Endodermal cell (in vitro differentiated cells): ENCODE measurements around the gene FLYWCH1. TPM values are rescaled to one million over a fixed set of nuclear protein-coding genes. Genes with fewer than 3 reads are reported as not detected.

Experiments used
- DNase-seq: peaks from one replicate; pipeline ENCODE4 v3.0.0-alpha.2; 2017
- H3K27ac ChIP-seq: 2 replicates; pipeline ENCODE4 v1.5.1; 2013; ENCODE audit warnings: mild to moderate bottlenecking, low read depth, low read length, moderate library complexity
- H3K27me3 ChIP-seq: 2 replicates; pipeline ENCODE4 v1.6.1; 2013; ENCODE audit warnings: mild to moderate bottlenecking, low read length, moderate library complexity; ENCODE audit not compliant: insufficient read depth, control insufficient read depth, poor library complexity, severe bottlenecking
- H3K36me3 ChIP-seq: 2 replicates; pipeline ENCODE4 v1.7.0; 2013; ENCODE audit warnings: mild to moderate bottlenecking, low read length, moderate library complexity; ENCODE audit not compliant: control insufficient read depth, insufficient read depth
- H3K4me1 ChIP-seq: one replicate; pipeline ENCODE4 v1.7.0; 2013; ENCODE audit warnings: low read length; ENCODE audit not compliant: control insufficient read depth, insufficient read depth
- H3K4me3 ChIP-seq: 2 replicates; pipeline ENCODE4 v1.5.1; 2013; ENCODE audit warnings: mild to moderate bottlenecking, low read length, moderate library complexity
- H3K9ac ChIP-seq: 2 replicates; pipeline ENCODE4 v1.6.1; 2013; ENCODE audit warnings: mild to moderate bottlenecking, low read length, moderate library complexity; ENCODE audit not compliant: poor library complexity, severe bottlenecking; ENCODE audit errors: extremely low read depth
- H3K9me3 ChIP-seq: 2 replicates; pipeline ENCODE4 v1.6.1; 2013; ENCODE audit warnings: mild to moderate bottlenecking, low read length, moderate library complexity; ENCODE audit not compliant: control insufficient read depth
- H3K27ac Mint-ChIP-seq: 2 replicates; pipeline ENCODE4 v1.8.0; 2020; ENCODE audit warnings: mixed read lengths
- H3K27me3 Mint-ChIP-seq: 2 replicates; pipeline ENCODE4 v1.8.0; 2021; ENCODE audit warnings: mild to moderate bottlenecking, mixed read lengths; ENCODE audit not compliant: insufficient read depth
- H3K36me3 Mint-ChIP-seq: 2 replicates; pipeline ENCODE4 v1.8.0; 2020; ENCODE audit warnings: low read depth, mixed read lengths
- H3K4me1 Mint-ChIP-seq: 2 replicates; pipeline ENCODE4 v1.8.0; 2020; ENCODE audit warnings: mixed read lengths
- H3K4me3 Mint-ChIP-seq: 2 replicates; pipeline ENCODE4 v1.8.0; 2020; ENCODE audit warnings: mild to moderate bottlenecking, moderate library complexity, mixed read lengths
- H3K9me3 Mint-ChIP-seq: 2 replicates; pipeline ENCODE4 v1.8.0; 2020; ENCODE audit warnings: mild to moderate bottlenecking, mixed read lengths
- CTCF ChIP-seq: fragments of 200-600 bp; sonication (generic); conservative IDR thresholded peaks from 2 replicates; pipeline ENCODE4 v1.5.0; 2021; ENCODE audit warnings: antibody characterized with exemption, mild to moderate bottlenecking
- WGBS, 2 experiments: methylation state at CpG; one replicate each; pipeline versions ENCODE4 v1.1.5 to v1.1.7; 2013; ENCODE audit warnings: missing lambda C conversion rate in 2 of 2, mixed read lengths in 1 of 2; ENCODE audit not compliant: insufficient coverage in 1 of 2, insufficient read length in 1 of 2; 5-methylcytosine and 5-hydroxymethylcytosine counted together
- total RNA-seq, 2 donors: library from RNA; stranded (reverse); fragmentation: NEBNext Ultra II Directional in 1 of 2; extraction: Animal tissue kit (Norgen Biotek cat#: 25700) in 1 of 2; gene quantifications; 2 replicates in 1 of 2; 3 replicates in 1 of 2; pipeline ENCODE4 v1.2.1, GENCODE V29; 2021

Gene FLYWCH1
- total RNA-seq, 2 donors from 2014 or later: 20.5 to 33.6 TPM

- no peak for DNase-seq
- Mint-ChIP-seq H3K9me3 (peaks cover 12% of the 10 kb centered on the region), H3K27ac (no peak overlapping the region), H3K4me3 (no peak overlapping the region), H3K4me1 (peaks cover 14% of the 10 kb centered on the region), H3K36me3 (peaks cover 29% of the 10 kb centered on the region), H3K27me3 (no peaks in the 10 kb centered on the region)
- no peaks in the 10 kb centered on the region for H3K4me1 ChIP-seq
- H3K27ac ChIP-seq: no peak overlapping the region
- H3K27me3 ChIP-seq: no peaks in the 10 kb centered on the region
- peaks cover 9% of the 10 kb centered on the region for H3K9me3 ChIP-seq
- no peak for TF ChIP-seq CTCF
- peaks cover 18% of the 10 kb centered on the region for H3K36me3 ChIP-seq
- 94 to 97% methylated on average over 13 of the region's 14 CpGs for WGBS, 2 experiments
- no peak overlapping the region for H3K4me3 ChIP-seq
- no peak overlapping the region for H3K9ac ChIP-seq
Observed at GRCh38 chr16:2923481-2923880, 11.8 kb downstream of the FLYWCH1 start.

- Mint-ChIP-seq H3K4me3 (peak overlapping the region; percentile 46), H3K27ac (no peak overlapping the region), H3K4me1 (peaks cover 19% of the 10 kb centered on the region), H3K36me3 (peaks cover 17% of the 10 kb centered on the region), H3K27me3 (no peaks in the 10 kb centered on the region), H3K9me3 (peaks cover 12% of the 10 kb centered on the region)
- Histone ChIP-seq H3K9ac (no peak overlapping the region), H3K4me1 (peaks cover 6% of the 10 kb centered on the region), H3K9me3 (peaks cover 9% of the 10 kb centered on the region), H3K27ac (no peak overlapping the region), H3K4me3 (no peak overlapping the region), H3K36me3 (peaks cover 11% of the 10 kb centered on the region), H3K27me3 (no peaks in the 10 kb centered on the region)
- 76 to 94% methylated on average over 17 to 42 of the region's 42 CpGs for WGBS, 2 experiments
- DNase-seq: peak; percentile 88
- TF ChIP-seq CTCF: no peak
Observed at GRCh38 chr16:2924901-2925755, 13.4 kb downstream of the FLYWCH1 start.

- DNase-seq: no peak
- Mint-ChIP-seq H3K9me3 (peaks cover 12% of the 10 kb centered on the region), H3K27ac (no peak overlapping the region), H3K4me3 (peak overlapping the region; percentile 46), H3K4me1 (peaks cover 19% of the 10 kb centered on the region), H3K36me3 (peaks cover 17% of the 10 kb centered on the region), H3K27me3 (no peaks in the 10 kb centered on the region)
- Histone ChIP-seq H3K4me1 (peaks cover 6% of the 10 kb centered on the region), H3K27ac (no peak overlapping the region), H3K9me3 (peaks cover 9% of the 10 kb centered on the region), H3K4me3 (no peak overlapping the region), H3K9ac (no peak overlapping the region), H3K36me3 (peaks cover 11% of the 10 kb centered on the region), H3K27me3 (no peaks in the 10 kb centered on the region)
- whole genome bisulfite sequencing, 2 experiments: 92% methylated on average over 5 to 9 of the region's 9 CpGs
- TF ChIP-seq CTCF: no peak
Observed at GRCh38 chr16:2925951-2926649, 14.4 kb downstream of the FLYWCH1 start.
